ENCODE measurements around the gene GPR78.

GPR78 gene

GRCh38 chr4:8582941-8583654 is 2.9 kb downstream of the GPR78 start:
- Mint-ChIP-seq H3K4me1 (ENCODE audit: low read depth) (no peaks in the 10 kb centered on the region), H3K9me3 (no peaks in the 10 kb centered on the region), H3K36me3 (ENCODE audit: low read depth) (no peaks in the 10 kb centered on the region), H3K4me3 (no peak overlapping the region), H3K27ac (no peak overlapping the region), H3K27me3 (peaks cover 42% of the 10 kb centered on the region)
- DNase-seq = no peak

- no peak overlapping the region for H3K4me3 Mint-ChIP-seq
- DNase-seq = no peak
- H3K27me3 Mint-ChIP-seq = peaks cover 42% of the 10 kb centered on the region
- H3K9me3 Mint-ChIP-seq = no peaks in the 10 kb centered on the region
- no peaks in the 10 kb centered on the region for H3K4me1 Mint-ChIP-seq (ENCODE audit: low read depth)
- H3K27ac Mint-ChIP-seq = no peak overlapping the region
- H3K36me3 Mint-ChIP-seq (ENCODE audit: low read depth) = no peaks in the 10 kb centered on the region
These were observed 3.4 kb downstream of the GPR78 start for GRCh38 chr4:8583655-8584025.

GRCh38 chr4:8585186-8585585 is 5.0 kb downstream of the GPR78 start:
- H3K27ac Mint-ChIP-seq = no peak overlapping the region
- no peaks in the 10 kb centered on the region for H3K9me3 Mint-ChIP-seq
- H3K4me1 Mint-ChIP-seq (ENCODE audit: low read depth) = no peaks in the 10 kb centered on the region
- no peak overlapping the region for H3K4me3 Mint-ChIP-seq
- DNase-seq = no peak
- H3K27me3 Mint-ChIP-seq = peaks cover 34% of the 10 kb centered on the region
- H3K36me3 Mint-ChIP-seq (ENCODE audit: low read depth) = no peaks in the 10 kb centered on the region

GRCh38 chr4:8585721-8586212 is 5.6 kb downstream of the GPR78 start:
- no peaks in the 10 kb centered on the region for H3K4me1 Mint-ChIP-seq (ENCODE audit: low read depth)
- H3K9me3 Mint-ChIP-seq = no peaks in the 10 kb centered on the region
- no peaks in the 10 kb centered on the region for H3K36me3 Mint-ChIP-seq (ENCODE audit: low read depth)
- H3K27ac Mint-ChIP-seq = no peak overlapping the region
- no peak overlapping the region for H3K4me3 Mint-ChIP-seq
- DNase-seq = no peak
- H3K27me3 Mint-ChIP-seq = peaks cover 35% of the 10 kb centered on the region

GRCh38 chr4:8586246-8586645 is 6.1 kb downstream of the GPR78 start:
- no peak overlapping the region for H3K27ac Mint-ChIP-seq
- no peak overlapping the region for H3K4me3 Mint-ChIP-seq
- no peaks in the 10 kb centered on the region for H3K36me3 Mint-ChIP-seq (ENCODE audit: low read depth)
- peaks cover 37% of the 10 kb centered on the region for H3K27me3 Mint-ChIP-seq
- H3K9me3 Mint-ChIP-seq = no peaks in the 10 kb centered on the region
- DNase-seq = no peak
- no peaks in the 10 kb centered on the region for H3K4me1 Mint-ChIP-seq (ENCODE audit: low read depth)

- H3K4me1 Mint-ChIP-seq (ENCODE audit: low read depth) = no peaks in the 10 kb centered on the region
- H3K4me3 Mint-ChIP-seq = no peak overlapping the region
- peaks cover 38% of the 10 kb centered on the region for H3K27me3 Mint-ChIP-seq
- DNase-seq = no peak
- H3K36me3 Mint-ChIP-seq (ENCODE audit: low read depth) = no peaks in the 10 kb centered on the region
- H3K9me3 Mint-ChIP-seq = no peaks in the 10 kb centered on the region
- no peak overlapping the region for H3K27ac Mint-ChIP-seq
These were observed 6.7 kb downstream of the GPR78 start for GRCh38 chr4:8586671-8587468.

- no peak for DNase-seq
- no peak overlapping the region for H3K27ac Mint-ChIP-seq
- peaks cover 36% of the 10 kb centered on the region for H3K27me3 Mint-ChIP-seq
- no peak overlapping the region for H3K4me3 Mint-ChIP-seq
- no peaks in the 10 kb centered on the region for H3K36me3 Mint-ChIP-seq (ENCODE audit: low read depth)
- H3K9me3 Mint-ChIP-seq = no peaks in the 10 kb centered on the region
- H3K4me1 Mint-ChIP-seq (ENCODE audit: low read depth) = no peaks in the 10 kb centered on the region
These were observed 7.4 kb downstream of the GPR78 start for GRCh38 chr4:8587469-8588195.

- Mint-ChIP-seq H3K4me1 (ENCODE audit: low read depth) (no peaks in the 10 kb centered on the region), H3K9me3 (no peaks in the 10 kb centered on the region), H3K4me3 (no peak overlapping the region), H3K27ac (no peak overlapping the region), H3K27me3 (peaks cover 40% of the 10 kb centered on the region), H3K36me3 (ENCODE audit: low read depth) (no peaks in the 10 kb centered on the region)
- no peak for DNase-seq
These were observed 7.9 kb downstream of the GPR78 start for GRCh38 chr4:8588196-8588470.

- Mint-ChIP-seq H3K4me3 (no peak overlapping the region), H3K27me3 (peaks cover 52% of the 10 kb centered on the region), H3K36me3 (ENCODE audit: low read depth) (no peaks in the 10 kb centered on the region), H3K9me3 (no peaks in the 10 kb centered on the region), H3K27ac (no peak overlapping the region), H3K4me1 (ENCODE audit: low read depth) (no peaks in the 10 kb centered on the region)
- no peak for DNase-seq
These were observed 9.1 kb downstream of the GPR78 start for GRCh38 chr4:8589336-8589735.

GRCh38 chr4:8589823-8590545 is 9.8 kb downstream of the GPR78 start:
- Mint-ChIP-seq H3K27ac (no peak overlapping the region), H3K36me3 (ENCODE audit: low read depth) (no peaks in the 10 kb centered on the region), H3K4me3 (no peak overlapping the region), H3K27me3 (peaks cover 49% of the 10 kb centered on the region), H3K9me3 (no peaks in the 10 kb centered on the region), H3K4me1 (ENCODE audit: low read depth) (no peaks in the 10 kb centered on the region)
- no peak for DNase-seq

GRCh38 chr4:8590546-8590880 is 10.3 kb downstream of the GPR78 start:
- no peaks in the 10 kb centered on the region for H3K36me3 Mint-ChIP-seq (ENCODE audit: low read depth)
- no peaks in the 10 kb centered on the region for H3K9me3 Mint-ChIP-seq
- no peaks in the 10 kb centered on the region for H3K4me1 Mint-ChIP-seq (ENCODE audit: low read depth)
- peaks cover 53% of the 10 kb centered on the region for H3K27me3 Mint-ChIP-seq
- no peak overlapping the region for H3K4me3 Mint-ChIP-seq
- no peak overlapping the region for H3K27ac Mint-ChIP-seq
- no peak for DNase-seq

- no peak for DNase-seq
- Mint-ChIP-seq H3K9me3 (no peaks in the 10 kb centered on the region), H3K27me3 (peaks cover 53% of the 10 kb centered on the region), H3K27ac (no peak overlapping the region), H3K36me3 (ENCODE audit: low read depth) (no peaks in the 10 kb centered on the region), H3K4me1 (ENCODE audit: low read depth) (no peaks in the 10 kb centered on the region), H3K4me3 (no peak overlapping the region)
These were observed 10.9 kb downstream of the GPR78 start for GRCh38 chr4:8591114-8591513.

- no peak for DNase-seq
- no peak overlapping the region for H3K27ac Mint-ChIP-seq
- H3K9me3 Mint-ChIP-seq = no peaks in the 10 kb centered on the region
- H3K36me3 Mint-ChIP-seq (ENCODE audit: low read depth) = no peaks in the 10 kb centered on the region
- no peaks in the 10 kb centered on the region for H3K4me1 Mint-ChIP-seq (ENCODE audit: low read depth)
- no peak overlapping the region for H3K4me3 Mint-ChIP-seq
- H3K27me3 Mint-ChIP-seq = peaks cover 47% of the 10 kb centered on the region
These were observed 11.6 kb downstream of the GPR78 start for GRCh38 chr4:8591626-8592365.

Data from activated T-cell treated with anti-CD3 and anti-CD28 coated beads, Interleukin-2, amount 50 U/mL, for 24 hours (primary cell).